HEK293T (cell line): ENCODE measurements around the gene HCN2.
"Not testable (repeated sequence)": the region's sequence is repeated elsewhere in the genome, so short reads cannot be mapped to it uniquely, and the experiment has no call there.

Source experiments
- CTCF ChIA-PET: fragments of 350-600 bp; formaldehyde crosslinking; extraction: SDS; loops from one replicate; lab custom pipeline; 2021; ENCODE audit warnings: antibody characterized with exemption, inconsistent platforms; lab: Yijun Ruan, JAX
- POLR2A ChIA-PET: fragments of 350-600 bp; formaldehyde crosslinking; extraction: SDS; loops from one replicate; lab custom pipeline; 2020; ENCODE audit warnings: antibody characterized with exemption, inconsistent platforms; lab: Yijun Ruan, JAX
- DNase-seq: peaks from one replicate; pipeline ENCODE4 v3.0.0; 2012; ENCODE audit warnings: mixed read lengths; ENCODE audit errors: extremely low spot score
- ARNT ChIP-seq: fragments of 450-650 bp; IDR thresholded peaks from 2 replicates; pipeline ENCODE4 v1.6.1; 2017; ENCODE audit warnings: mild to moderate bottlenecking
- BHLHE40 ChIP-seq: fragments of 450-650 bp; IDR thresholded peaks from 2 replicates; pipeline ENCODE4 v1.6.1; 2016; ENCODE audit warnings: mild to moderate bottlenecking, moderate library complexity, borderline replicate concordance
- CTBP1 ChIP-seq: fragments of 450-650 bp; IDR thresholded peaks from 2 replicates; pipeline ENCODE4 v1.6.1; 2016; ENCODE audit warnings: borderline replicate concordance
- ELF4 ChIP-seq: fragments of 450-650 bp; IDR thresholded peaks from 2 replicates; pipeline ENCODE4 v1.6.1; 2017; ENCODE audit warnings: antibody characterized with exemption
- FOXA1 ChIP-seq: fragments of 450-650 bp; IDR thresholded peaks from 2 replicates; pipeline ENCODE4 v1.6.1; 2016; ENCODE audit warnings: mild to moderate bottlenecking
- FOXK2 ChIP-seq: fragments of 450-650 bp; IDR thresholded peaks from 2 replicates; pipeline ENCODE4 v1.6.1; 2016; ENCODE audit warnings: mild to moderate bottlenecking
- FOXM1 ChIP-seq: fragments of 450-650 bp; IDR thresholded peaks from 2 replicates; pipeline ENCODE4 v1.6.1; 2017; ENCODE audit warnings: mild to moderate bottlenecking, borderline replicate concordance
- HDGF ChIP-seq: fragments of 450-650 bp; IDR thresholded peaks from 2 replicates; pipeline ENCODE4 v1.6.1; 2017; ENCODE audit warnings: antibody characterized with exemption, borderline replicate concordance
- L3MBTL2 ChIP-seq: fragments of 450-650 bp; conservative IDR thresholded peaks from 2 replicates; pipeline ENCODE4 v1.6.1; 2016; ENCODE audit warnings: mild to moderate bottlenecking
- LEF1 ChIP-seq: fragments of 450-650 bp; IDR thresholded peaks from 2 replicates; pipeline ENCODE4 v1.6.1; 2017; ENCODE audit warnings: mild to moderate bottlenecking, borderline replicate concordance
- NFRKB ChIP-seq: fragments of 450-650 bp; IDR thresholded peaks from 2 replicates; pipeline ENCODE4 v1.6.1; 2016; ENCODE audit warnings: mild to moderate bottlenecking, moderate library complexity
- PKNOX1 ChIP-seq: fragments of 450-650 bp; IDR thresholded peaks from 2 replicates; pipeline ENCODE4 v1.6.1; 2016
- SP1 ChIP-seq: fragments of 450-650 bp; IDR thresholded peaks from 2 replicates; pipeline ENCODE4 v1.6.1; 2017
- SUZ12 ChIP-seq: fragments of 450-650 bp; IDR thresholded peaks from 2 replicates; pipeline ENCODE4 v1.6.1; 2016; ENCODE audit warnings: mild to moderate bottlenecking
- TARDBP ChIP-seq: fragments of 450-650 bp; IDR thresholded peaks from 2 replicates; pipeline ENCODE4 v1.6.1; 2016
- ZNF384 ChIP-seq: fragments of 450-650 bp; IDR thresholded peaks from 2 replicates; pipeline ENCODE4 v1.6.1; 2016

The HCN2 gene

GRCh38 chr19:616747-617526 lies 27.3 kb downstream of the HCN2 start:
- no peak for DNase-seq
- ChIA-PET CTCF (no interaction called here), POLR2A (no interaction called here)
- TF ChIP-seq SP1 (no peak), LEF1 (no peak), TARDBP (no peak), PKNOX1 (no peak), ZNF384 (no peak), NFRKB (no peak)

GRCh38 chr19:617551-618246 lies 28.0 kb downstream of the HCN2 start:
- DNase-seq, result no peak
- POLR2A ChIA-PET, result no interaction called here
- CTCF ChIA-PET, result no interaction called here
- TF ChIP-seq LEF1, result no peak
- TF ChIP-seq PKNOX1, result no peak
- no peak for TF ChIP-seq SUZ12
- TF ChIP-seq CTBP1, result no peak
- TF ChIP-seq FOXA1, result no peak

GRCh38 chr19:618247-618619 lies 28.6 kb downstream of the HCN2 start:
- CTCF ChIA-PET, result no interaction called here
- TF ChIP-seq L3MBTL2 (no peak), HDGF (no peak), TARDBP (no peak), SUZ12 (no peak), CTBP1 (no peak), ELF4 (no peak), FOXK2 (no peak), BHLHE40 (no peak), SP1 (no peak), LEF1 (no peak), FOXA1 (no peak), NFRKB (no peak)
- POLR2A ChIA-PET, result no interaction called here
- no peak for DNase-seq

- DNase-seq, result no peak
- ChIA-PET POLR2A (no interaction called here), CTCF (no interaction called here)
- TF ChIP-seq FOXK2 (no peak), FOXM1 (no peak), LEF1 (no peak), SUZ12 (no peak), BHLHE40 (no peak)
Measured at GRCh38 chr19:618674-619285, 29.1 kb downstream of the HCN2 start.

- DNase-seq, result no peak
- no peak for TF ChIP-seq ARNT
- TF ChIP-seq LEF1, result no peak
- no peak for TF ChIP-seq SUZ12
- TF ChIP-seq L3MBTL2, result no peak
- TF ChIP-seq PKNOX1, result no peak
- TF ChIP-seq TARDBP, result no peak
- TF ChIP-seq SP1, result no peak
- no peak for TF ChIP-seq BHLHE40
- TF ChIP-seq NFRKB, result no peak
- no peak for TF ChIP-seq ELF4
- TF ChIP-seq CTBP1, result no peak
- TF ChIP-seq FOXA1, result no peak
- ChIA-PET CTCF (no interaction called here), POLR2A (no interaction called here)
Measured at GRCh38 chr19:619286-620002, 29.8 kb downstream of the HCN2 start.

GRCh38 chr19:620166-620862 lies 30.6 kb downstream of the HCN2 start:
- no peak for DNase-seq
- TF ChIP-seq FOXM1, result no peak
- TF ChIP-seq SP1, result no peak
- TF ChIP-seq LEF1, result no peak
- TF ChIP-seq ZNF384, result no peak
- TF ChIP-seq PKNOX1, result no peak
- no peak for TF ChIP-seq BHLHE40
- POLR2A ChIA-PET, result no interaction called here
- CTCF ChIA-PET, result no interaction called here

GRCh38 chr19:621191-621590 lies 31.5 kb downstream of the HCN2 start:
- DNase-seq, POLR2A ChIA-PET, CTCF ChIA-PET: not testable (repeated sequence)
